GM12873 (cell line): ENCODE measurements around the gene UNCX.

Experiments used
- TF ChIP-seq, protein P1 (sequence below): IDR thresholded peaks from 2 replicates; pipeline ENCODE4 v1.5.1; 2012; ENCODE audit warnings: low read depth, mild to moderate bottlenecking, moderate library complexity, low read length, control low read depth; ENCODE audit not compliant: insufficient read depth; ENCODE audit errors: missing control alignments

Gene UNCX

DNA sequence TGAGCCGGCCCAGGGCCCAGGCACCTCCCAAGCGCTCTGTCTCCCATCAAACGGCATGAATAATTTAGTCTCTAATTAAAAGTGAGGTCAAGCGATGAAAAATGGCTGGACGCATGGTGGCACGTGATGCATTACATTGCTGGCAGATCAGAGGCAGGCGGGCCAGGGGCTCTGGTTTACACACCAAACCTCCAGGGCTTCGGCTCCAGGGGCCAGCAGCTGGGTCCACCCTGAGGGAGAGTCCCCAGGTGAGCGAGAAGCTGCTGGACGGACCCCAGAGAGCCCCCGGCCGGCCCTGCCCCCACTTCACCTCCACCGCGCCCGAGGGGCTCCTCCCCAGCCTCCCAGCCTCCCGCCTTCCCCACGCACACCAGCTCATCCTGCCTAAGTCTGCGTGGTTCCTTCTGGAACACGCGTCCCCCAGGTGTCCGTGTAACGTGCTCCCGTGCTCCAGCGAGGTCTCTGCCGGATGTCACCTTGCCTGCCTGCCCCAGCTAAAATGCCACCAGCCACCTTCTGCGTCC lies 23.2 kb downstream of the UNCX start:
- TF ChIP-seq, protein P1, sequence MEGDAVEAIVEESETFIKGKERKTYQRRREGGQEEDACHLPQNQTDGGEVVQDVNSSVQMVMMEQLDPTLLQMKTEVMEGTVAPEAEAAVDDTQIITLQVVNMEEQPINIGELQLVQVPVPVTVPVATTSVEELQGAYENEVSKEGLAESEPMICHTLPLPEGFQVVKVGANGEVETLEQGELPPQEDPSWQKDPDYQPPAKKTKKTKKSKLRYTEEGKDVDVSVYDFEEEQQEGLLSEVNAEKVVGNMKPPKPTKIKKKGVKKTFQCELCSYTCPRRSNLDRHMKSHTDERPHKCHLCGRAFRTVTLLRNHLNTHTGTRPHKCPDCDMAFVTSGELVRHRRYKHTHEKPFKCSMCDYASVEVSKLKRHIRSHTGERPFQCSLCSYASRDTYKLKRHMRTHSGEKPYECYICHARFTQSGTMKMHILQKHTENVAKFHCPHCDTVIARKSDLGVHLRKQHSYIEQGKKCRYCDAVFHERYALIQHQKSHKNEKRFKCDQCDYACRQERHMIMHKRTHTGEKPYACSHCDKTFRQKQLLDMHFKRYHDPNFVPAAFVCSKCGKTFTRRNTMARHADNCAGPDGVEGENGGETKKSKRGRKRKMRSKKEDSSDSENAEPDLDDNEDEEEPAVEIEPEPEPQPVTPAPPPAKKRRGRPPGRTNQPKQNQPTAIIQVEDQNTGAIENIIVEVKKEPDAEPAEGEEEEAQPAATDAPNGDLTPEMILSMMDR, result no peak

DNA sequence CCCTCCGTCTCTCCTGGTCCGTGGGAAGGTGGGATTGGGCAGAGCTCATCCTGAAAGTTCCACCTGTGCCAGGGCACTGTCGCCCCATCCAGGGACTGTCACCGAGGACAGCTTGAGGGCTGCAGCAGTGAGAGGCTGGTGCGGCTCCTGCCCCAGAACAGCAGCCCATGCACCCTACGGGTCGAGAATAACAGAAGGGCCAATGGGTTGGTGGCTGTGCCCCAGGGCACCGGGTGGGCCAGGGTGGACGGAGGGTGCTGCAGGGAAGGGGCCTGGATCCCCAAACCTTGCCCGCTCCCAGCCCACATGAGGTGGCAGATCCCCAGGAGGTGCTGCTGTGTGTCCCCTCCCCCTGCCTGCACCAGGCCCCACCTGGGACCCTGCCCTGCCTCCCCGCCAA lies 23.9 kb downstream of the UNCX start:
- TF ChIP-seq, protein P1, result no peak

DNA sequence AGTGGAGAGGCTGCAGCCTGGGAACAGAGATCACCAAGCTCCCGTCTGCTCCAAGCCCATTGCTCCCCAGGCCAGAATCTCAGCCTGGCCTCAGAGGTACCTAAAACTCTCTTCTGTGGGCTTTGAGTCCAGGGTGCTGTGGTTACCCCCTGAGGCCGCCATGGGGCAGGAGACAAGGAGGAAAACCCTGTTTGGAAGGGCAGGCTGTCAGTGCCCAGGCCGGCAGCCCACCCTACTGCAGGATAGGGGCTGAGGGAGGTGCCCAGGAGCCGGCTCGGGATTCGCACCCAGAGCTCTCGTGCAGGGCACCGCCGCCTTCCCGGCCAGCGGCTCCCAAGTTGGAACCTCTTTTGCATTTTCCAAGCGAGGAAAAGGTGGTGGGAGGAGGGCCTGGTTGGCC lies 24.5 kb downstream of the UNCX start:
- TF ChIP-seq, protein P1, result no peak

DNA sequence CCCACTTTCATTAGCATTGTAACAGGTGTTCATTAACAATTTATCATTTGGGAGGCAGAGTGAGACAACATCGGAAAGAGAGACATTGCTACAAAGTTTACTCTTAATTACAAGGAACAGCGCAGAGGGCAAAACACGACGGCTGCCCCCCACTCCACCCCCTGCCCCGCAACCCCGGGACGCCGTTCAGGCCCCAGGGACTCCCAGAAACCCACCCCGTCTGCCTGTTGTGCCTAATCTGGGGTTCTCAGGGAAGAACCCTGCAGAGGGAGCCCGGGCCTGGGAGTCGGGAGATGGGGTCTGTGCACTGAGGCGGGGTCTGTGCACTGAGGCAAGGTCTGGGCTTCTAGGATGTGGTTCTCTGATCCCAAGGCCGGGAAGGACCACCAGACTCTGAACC lies 25.2 kb downstream of the UNCX start:
- TF ChIP-seq, protein P1, result no peak

DNA sequence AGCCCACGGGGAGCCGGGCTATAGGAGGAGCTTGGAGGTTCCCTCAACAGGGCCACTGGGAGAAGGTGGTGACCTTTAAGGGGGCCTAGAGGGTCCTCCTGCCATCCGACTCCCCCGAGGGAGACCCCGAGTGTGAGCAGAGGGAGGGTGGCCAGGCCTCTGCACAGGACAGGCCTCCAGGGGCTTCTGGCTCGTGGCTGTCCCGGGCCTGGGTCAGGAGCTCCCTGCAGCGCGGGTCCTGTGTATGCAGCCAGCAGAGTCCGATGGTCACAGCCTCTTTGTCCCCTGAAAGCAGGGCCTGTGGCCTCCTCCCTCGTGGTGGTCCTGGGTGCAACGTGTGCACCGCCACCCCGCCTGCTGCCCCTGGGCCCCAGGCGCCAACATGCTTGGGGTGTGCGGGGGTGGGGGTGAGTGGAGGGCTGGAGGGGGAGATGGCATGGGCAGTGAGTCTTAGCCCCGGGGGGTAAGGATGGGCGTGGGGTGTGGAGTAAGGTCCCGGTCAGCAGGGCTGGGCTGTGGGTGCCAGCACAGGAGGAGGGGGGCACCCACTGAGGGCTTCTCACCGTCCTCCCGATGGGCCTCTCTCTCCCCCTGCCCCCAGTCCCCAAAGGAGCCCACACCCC lies 27.1 kb downstream of the UNCX start:
- TF ChIP-seq, protein P1, result no peak

DNA sequence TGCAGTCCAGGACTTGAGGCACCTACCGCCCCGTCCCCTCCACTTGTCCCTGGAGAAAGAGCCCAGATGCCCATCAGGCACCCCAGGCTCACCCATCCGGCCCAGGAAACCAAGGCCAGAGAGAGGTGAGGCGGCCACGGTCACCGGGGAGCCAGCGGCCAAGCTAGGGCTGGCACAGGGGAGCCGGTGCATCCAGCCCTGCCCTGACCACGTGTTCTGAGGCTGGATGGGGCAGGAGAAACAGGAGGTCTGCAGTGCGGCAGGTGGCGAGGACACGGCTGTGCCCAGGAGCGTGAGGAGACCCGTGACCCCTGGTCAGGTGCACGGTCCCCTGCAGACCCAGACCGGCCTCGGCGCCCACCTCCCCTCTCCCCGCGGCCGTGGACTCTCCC lies 27.6 kb downstream of the UNCX start:
- TF ChIP-seq, protein P1, result no peak

DNA sequence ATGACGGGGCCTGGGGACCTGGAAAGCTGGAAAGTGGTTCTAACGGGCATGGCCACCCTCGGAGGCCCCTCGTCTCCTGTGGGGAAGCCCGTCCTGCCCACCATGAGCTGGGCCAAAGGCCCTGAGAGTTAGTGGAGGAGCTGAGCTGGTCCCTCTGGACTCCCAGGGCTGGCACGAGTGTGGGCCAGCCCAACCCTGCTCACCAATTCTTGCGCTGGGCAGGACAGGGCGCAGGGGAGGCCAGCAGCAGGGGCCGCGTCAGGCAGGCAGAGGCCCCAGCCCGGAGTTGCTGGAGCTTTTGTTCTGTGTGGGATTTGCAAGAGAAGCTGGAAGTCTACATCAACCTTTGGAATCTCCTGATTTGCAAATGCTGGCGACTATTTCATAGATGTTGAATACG lies 29.8 kb downstream of the UNCX start:
- TF ChIP-seq, protein P1, result no peak
